ENCODE data around the gene ZER1.

The ZER1 gene

DNA sequence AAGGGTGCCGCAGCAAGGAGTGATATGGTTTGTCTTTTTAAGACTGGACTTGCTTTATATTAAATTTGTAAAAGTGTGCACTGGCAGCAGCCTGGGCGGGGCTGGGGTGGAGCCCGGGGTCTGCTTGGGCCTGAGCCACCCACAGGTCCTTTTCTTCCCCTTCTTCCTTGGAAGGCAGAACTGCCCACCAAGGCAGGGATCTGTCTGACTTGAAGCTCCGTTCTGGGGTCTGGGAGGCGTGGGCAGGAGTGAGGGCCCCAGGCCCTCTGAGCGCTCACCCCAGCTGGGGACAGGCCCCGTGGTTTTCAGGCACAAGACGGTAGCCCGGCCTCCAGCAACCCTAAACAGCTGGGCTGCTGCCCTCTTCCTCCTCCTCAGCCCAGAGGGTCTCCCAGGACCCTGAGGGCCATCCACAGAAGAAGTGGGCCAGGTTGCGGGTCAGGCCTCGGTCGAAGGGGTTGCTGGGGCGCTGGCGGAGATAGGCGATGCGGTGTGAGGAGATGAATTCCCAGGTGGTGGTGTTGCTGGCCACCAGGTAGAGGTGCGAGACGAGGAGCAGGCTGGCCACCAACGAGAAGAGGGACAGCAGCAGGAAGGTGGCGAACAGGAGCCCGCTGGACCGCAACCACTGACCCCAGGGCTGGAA, 50.8 kb downstream of the ZER1 start:
- TF ChIP-seq ZNF274 (IDR thresholded peaks at IDR 0.05; ENCODE audit: low read depth, low read length) = no peak
- no peak overlapping the region for H3K4me3 ChIP-seq (ENCODE audit: low read length)

DNA sequence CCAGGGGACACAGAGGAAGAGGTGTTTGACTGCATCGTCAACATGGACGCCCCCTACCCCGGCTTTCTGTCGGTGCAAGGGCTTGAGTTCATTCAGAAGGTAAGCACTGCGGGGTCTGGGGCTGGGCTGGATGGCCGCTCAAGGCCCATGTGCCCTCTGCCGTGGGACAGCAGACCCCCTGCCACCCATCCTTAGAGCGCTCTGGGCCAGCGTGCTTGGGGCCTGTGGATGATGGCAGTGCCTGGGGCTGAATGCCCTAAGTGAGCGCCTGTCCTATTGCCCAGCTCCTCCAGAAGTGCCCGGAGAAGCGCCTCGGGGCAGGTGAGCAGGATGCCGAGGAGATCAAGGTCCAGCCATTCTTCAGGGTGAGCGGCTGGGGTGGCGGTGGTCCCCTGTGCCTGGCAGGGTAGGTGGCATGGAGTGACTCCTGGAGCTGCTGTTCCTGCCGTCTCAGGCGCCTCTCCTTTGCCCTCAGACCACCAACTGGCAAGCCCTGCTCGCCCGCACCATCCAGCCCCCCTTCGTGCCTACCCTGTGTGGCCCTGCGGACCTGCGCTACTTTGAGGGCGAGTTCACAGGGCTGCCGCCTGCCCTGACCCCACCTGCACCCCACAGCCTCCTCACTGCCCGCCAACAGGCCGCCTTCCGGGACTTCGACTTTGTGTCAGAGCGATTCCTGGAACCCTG, 51.7 kb downstream of the ZER1 start:
- no peak for TF ChIP-seq ZNF274 (IDR thresholded peaks at IDR 0.05; ENCODE audit: low read depth, low read length)
- no peak overlapping the region for H3K4me3 ChIP-seq (ENCODE audit: low read length)

DNA sequence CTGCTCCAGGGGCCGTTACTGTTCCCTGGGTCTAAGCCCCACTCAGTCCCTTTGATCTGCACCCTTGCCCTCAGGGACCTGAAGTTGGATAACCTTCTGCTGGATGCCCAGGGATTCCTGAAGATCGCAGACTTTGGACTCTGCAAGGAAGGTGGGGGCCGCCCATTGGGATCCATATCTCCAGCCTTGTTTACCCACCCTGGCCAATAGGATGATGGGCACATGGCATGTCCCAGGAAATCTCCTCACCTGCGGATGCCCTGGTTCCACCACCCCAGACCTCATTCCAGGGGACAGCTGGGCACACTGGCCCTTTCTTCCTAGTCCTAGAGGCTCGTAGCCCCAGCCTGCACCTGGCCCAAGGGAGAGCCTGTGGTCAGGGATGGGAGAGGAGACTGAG, 53.3 kb downstream of the ZER1 start:
- no peak for TF ChIP-seq ZNF274 (IDR thresholded peaks at IDR 0.05; ENCODE audit: low read depth, low read length)
- H3K4me3 ChIP-seq (ENCODE audit: low read length) = no peak overlapping the region

DNA sequence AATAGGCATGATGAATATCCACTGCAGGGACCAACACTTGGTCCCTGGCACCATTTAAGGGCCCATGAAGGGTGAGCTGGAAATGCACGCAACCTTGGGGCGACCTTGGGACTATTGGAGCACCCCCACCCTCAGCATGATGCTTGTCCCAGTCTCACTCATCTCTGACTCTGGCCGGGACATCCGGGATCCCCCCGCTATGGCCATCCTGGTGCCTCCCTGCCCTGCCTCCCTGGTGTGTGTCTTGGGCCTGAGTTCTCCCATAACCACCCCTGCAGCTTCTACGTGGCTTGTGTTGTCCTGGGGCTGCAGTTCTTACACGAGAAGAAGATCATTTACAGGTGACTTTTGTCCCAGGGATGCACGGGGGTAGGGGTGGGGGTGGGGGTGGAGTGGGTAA, 53.7 kb downstream of the ZER1 start:
- TF ChIP-seq ZNF274 (IDR thresholded peaks at IDR 0.05; ENCODE audit: low read depth, low read length) = no peak

DNA sequence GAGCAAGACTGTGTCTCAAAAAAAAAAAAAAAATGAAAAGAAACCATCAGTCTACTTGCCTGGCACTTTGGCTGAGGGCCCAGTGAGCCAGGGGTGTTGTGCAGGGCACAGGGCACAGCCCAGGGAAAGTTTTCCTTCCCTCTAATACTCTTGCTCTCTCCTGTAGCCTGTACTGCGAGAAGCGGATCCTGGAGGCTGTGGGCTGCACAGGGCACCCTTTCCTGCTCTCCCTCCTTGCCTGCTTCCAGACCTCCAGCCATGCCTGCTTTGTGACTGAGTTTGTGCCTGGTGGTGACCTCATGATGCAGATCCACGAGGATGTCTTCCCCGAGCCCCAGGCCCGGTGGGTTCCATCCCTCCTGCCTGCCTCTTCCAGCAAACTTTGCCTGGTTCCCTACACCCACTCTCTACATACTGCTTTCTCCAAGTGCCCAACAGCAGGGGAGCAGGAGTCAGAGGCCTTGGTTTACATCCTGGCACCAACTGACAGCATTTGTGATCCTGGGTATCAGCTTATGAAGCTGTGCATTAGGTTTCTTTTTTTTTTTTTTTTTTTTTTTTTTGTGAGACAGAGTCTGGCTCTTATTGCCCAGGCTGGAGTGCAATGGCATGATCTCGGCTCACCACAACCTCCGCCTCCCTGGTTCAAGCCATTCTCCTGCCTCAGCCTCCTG, 55.0 kb downstream of the ZER1 start:
- no peak overlapping the region for H3K4me3 ChIP-seq (ENCODE audit: low read length)
- TF ChIP-seq ZNF274 (IDR thresholded peaks at IDR 0.05; ENCODE audit: low read depth, low read length) = no peak

More for the DNA sequence above, 53.7 kb downstream of the ZER1 start:
- H3K4me3 ChIP-seq (ENCODE audit: low read length) = no peak overlapping the region

DNA sequence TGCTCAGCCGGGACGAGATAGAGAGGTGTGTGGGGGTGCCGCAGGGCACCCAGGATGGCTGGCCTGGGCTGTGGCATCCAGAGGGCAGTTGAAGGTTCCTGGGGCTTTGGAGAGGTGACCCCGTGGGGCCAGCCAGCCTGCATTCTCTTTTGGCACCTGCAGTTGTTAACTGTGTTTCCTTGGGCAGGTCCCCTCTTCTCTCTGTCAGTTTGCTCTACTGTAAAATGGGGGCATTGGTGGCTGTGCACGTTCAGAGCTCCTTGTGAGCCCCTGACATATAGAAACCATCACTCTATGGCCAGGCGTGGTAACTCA, 56.3 kb downstream of the ZER1 start:
- no peak overlapping the region for H3K4me3 ChIP-seq (ENCODE audit: low read length)
- no peak for TF ChIP-seq ZNF274 (IDR thresholded peaks at IDR 0.05; ENCODE audit: low read depth, low read length)

DNA sequence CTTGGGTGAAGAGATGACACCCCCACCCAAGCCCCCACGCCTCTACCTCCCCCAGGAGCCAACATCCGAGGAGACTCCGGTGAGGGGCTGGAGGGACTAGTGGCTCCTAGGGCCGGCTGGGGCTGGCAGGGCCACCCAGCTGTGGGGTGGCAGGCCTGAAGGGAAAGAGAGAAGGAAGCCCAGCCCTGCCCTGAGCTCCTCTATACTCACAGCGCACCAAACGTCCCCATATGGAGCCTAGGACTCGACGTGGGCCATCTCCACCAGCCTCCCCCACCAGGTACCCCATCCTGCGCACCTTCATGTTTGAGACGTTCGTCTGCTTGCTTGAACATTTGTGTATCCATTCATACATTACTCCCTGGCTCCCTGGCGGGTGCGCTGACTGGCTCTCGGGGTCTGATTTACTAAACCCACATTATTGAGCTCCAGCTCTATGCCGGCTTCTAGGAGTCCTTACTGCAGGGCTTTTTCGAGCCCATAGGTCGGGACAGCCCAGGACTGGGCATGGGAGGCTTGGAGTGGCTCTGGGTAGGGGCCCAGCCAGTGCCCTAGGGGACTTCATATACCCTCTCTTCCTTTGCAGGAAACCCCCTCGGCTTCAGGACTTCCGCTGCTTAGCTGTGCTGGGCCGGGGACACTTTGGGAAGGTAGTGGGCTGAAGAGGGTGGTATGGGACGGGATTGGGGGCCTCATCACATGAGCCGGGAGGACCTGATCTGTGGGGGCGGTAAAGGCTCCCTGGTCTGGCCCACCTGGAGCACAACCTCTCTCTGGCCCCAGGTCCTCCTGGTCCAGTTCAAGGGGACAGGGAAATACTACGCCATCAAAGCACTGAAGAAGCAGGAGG, 56.9 kb downstream of the ZER1 start:
- TF ChIP-seq ZNF274 (IDR thresholded peaks at IDR 0.05; ENCODE audit: low read depth, low read length) = no peak
- H3K4me3 ChIP-seq (ENCODE audit: low read length) = no peak overlapping the region

DNA sequence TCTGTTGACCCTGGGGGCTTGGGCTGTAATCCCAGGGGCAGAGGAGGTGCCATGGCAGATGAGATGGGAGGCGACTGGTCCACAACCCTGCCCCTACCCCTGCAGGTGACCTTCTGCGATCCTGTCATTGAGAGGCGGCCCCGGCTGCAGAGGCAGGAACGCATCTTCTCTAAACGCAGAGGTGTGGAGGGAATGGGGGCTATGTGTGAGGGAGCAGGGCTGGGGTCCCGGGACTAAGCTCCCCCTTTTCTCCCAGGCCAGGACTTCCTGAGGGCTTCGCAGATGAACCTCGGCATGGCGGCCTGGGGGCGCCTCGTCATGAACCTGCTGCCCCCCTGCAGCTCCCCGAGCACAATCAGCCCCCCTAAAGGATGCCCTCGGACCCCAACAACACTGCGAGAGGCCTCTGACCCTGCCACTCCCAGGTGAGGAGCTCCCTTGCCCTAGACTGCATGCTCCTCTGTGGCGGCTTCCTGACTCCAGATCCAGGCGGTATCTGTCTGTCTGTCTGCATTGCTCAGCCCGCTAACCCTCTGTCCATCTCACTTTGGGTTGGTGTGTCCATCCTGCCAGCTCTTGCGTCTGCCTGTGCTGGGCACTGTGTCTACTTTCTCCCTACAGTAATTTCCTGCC, 57.7 kb downstream of the ZER1 start:
- TF ChIP-seq ZNF274 (IDR thresholded peaks at IDR 0.05; ENCODE audit: low read depth, low read length) = no peak
- H3K4me3 ChIP-seq (ENCODE audit: low read length) = no peak overlapping the region

DNA sequence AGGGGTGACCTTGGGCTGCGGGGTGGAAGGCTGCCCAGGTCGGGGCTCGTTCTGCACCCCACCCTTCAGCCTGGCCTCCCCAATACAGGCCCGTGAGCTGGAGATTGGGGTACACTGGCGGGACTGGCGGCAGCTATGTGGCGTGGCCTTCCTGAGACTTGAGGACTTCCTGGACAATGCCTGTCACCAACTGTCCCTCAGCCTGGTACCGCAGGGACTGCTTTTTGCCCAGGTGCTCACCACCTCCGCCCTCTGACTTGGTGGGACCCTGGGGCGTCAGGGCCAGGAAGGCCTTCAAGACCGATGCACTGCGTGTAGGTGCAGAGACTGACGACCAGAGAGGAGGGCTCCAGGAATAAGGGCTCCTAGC, 58.3 kb downstream of the ZER1 start:
- no peak overlapping the region for H3K4me3 ChIP-seq (ENCODE audit: low read length)
- TF ChIP-seq ZNF274 (IDR thresholded peaks at IDR 0.05; ENCODE audit: low read depth, low read length) = no peak

DNA sequence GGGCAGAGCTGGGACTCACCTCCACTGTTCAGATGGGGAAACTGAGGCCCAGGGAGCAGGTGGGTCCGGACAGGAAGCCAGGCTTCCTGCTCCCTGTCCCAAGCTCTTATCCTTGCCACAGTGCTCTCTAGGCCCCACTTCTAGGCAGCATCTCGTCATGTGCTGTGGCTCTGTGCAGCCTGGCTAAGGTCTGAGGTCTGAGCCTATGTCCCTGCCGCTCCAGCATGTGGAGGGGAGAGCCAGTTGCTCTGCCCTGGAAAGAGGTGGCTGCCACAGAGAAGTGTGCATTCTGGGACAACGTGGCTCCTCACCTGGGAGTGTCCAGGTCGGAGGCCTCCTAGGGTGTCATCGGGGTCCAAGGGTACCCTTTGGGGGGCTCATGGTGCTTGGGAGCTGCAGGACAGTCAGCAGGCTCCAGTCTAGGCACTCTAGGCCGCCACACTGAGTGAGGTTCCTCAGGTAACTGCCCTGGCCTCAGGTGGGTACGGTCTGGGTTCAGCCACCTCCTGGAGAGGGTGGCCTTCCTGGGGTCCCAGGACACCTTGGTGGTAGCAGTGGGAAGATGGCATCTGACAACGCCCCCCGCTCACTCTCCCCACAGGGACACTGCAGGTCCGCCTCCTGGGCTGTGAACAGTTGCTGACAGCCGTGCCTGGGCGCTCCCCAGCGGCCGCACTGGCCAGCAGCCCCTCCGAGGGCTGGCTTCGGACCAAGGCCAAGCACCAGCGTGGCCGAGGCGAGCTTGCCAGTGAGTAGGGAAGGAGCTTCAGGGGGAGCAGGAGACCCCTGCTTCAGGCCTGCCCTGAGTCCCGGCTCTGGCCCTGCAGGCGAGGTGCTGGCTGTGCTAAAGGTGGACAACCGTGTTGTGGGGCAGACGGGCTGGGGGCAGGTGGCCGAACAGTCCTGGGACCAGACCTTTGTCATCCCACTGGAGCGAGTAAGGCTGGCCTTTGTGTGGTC, 59.0 kb downstream of the ZER1 start:
- no peak overlapping the region for H3K4me3 ChIP-seq (ENCODE audit: low read length)
- TF ChIP-seq ZNF274 (IDR thresholded peaks at IDR 0.05; ENCODE audit: low read depth, low read length) = no peak

DNA sequence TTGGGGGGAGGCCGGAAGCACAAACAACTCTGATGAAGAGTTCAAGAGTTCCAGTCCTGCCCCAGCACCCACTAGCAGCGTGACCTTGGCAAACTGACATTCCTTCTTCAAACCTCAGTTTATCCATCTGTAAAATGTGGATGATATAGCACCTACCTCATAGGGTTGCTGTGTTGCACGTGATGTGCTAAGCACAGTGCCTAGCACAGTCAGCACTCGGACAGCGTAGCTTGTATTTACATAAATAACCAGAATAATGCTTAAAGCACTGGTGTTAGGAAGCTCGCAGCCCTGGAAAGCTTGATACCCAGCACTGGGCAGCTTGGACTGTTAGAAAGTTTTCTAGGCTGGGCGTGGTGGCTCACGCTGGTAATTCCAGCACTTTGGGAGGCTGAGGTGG, 64.3 kb downstream of the ZER1 start:
- no peak for TF ChIP-seq ZNF274 (IDR thresholded peaks at IDR 0.05; ENCODE audit: low read depth, low read length)
- no peak overlapping the region for H3K4me3 ChIP-seq (ENCODE audit: low read length)

DNA sequence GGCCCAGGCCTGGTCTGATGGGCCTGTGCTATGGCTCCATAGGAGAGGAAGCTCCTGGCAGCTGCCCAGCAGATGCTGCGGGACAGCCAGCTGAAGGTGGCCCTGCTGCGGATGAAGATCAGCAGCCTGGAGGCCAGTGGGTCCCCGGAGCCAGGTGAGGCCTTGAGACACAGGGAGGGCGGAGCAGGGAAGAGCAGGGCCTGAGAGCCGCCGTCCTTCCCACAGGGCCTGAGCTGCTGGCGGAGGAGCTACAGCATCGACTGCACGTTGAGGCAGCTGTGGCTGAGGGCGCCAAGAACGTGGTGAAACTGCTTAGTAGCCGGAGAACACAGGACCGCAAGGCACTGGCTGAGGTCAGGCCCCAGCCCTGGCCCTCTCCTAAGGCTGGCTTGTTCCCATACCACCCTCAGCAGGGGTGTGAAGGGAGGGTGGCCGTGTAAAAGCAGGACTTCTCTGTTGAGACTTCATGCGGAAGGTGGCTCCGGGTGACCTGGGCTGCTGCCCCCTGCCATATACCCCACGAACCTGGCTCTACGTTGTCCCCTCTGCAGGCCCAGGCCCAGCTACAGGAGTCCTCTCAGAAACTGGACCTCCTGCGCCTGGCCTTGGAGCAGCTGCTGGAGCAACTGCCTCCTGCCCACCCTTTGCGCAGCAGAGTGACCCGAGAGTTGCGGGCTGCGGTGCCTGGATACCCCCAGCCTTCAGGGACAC, 64.9 kb downstream of the ZER1 start:
- no peak overlapping the region for H3K4me3 ChIP-seq (ENCODE audit: low read length)
- no peak for TF ChIP-seq ZNF274 (IDR thresholded peaks at IDR 0.05; ENCODE audit: low read depth, low read length)
